Measurements from ENCODE around the gene ALDH4A1.

The ALDH4A1 gene

GRCh38 chr1:18830596-18830995 lies 71.8 kb downstream of the ALDH4A1 start:
- H3K9me3 Mint-ChIP-seq, result no peaks in the 10 kb centered on the region

GRCh38 chr1:18829671-18830070 lies 72.7 kb downstream of the ALDH4A1 start:
- Mint-ChIP-seq H3K4me1 (ENCODE audit: low read depth) (no peaks in the 10 kb centered on the region), H3K27ac (no peak overlapping the region), H3K27me3 (peaks cover 3% of the 10 kb centered on the region), H3K4me3 (no peak overlapping the region), H3K9me3 (no peaks in the 10 kb centered on the region), H3K36me3 (ENCODE audit: low read depth) (no peaks in the 10 kb centered on the region)
- intact Hi-C loops (cut with micrococcal nuclease), result no loop called here

More at GRCh38 chr1:18830596-18830995, 71.8 kb downstream of the ALDH4A1 start:
- peaks cover 6% of the 10 kb centered on the region for H3K27me3 Mint-ChIP-seq
- intact Hi-C loops (cut with micrococcal nuclease), result no loop called here
- no peak overlapping the region for H3K4me3 Mint-ChIP-seq
- no peaks in the 10 kb centered on the region for H3K4me1 Mint-ChIP-seq (ENCODE audit: low read depth)
- no peak overlapping the region for H3K27ac Mint-ChIP-seq
- H3K36me3 Mint-ChIP-seq (ENCODE audit: low read depth), result no peaks in the 10 kb centered on the region

DNA sequence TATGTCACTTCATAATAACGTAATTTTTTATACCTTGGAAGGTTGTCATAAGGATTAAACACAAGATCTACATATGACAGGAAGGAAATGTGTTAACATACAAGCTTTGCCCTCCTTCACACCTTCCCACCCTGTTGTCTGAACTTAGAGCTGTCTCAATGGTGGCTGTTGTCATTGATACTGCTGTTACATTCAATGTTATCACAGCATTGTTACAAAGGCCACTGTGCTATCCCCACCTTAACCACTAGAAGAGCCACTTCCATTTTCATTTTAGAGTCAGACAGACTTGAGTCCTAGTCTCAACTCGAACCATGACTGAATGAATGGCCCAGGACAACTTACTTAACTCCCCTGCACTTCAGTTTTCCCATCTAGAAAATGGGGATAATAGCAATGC lies 74.1 kb downstream of the ALDH4A1 start:
- intact Hi-C loops (cut with micrococcal nuclease), result no loop called here

DNA sequence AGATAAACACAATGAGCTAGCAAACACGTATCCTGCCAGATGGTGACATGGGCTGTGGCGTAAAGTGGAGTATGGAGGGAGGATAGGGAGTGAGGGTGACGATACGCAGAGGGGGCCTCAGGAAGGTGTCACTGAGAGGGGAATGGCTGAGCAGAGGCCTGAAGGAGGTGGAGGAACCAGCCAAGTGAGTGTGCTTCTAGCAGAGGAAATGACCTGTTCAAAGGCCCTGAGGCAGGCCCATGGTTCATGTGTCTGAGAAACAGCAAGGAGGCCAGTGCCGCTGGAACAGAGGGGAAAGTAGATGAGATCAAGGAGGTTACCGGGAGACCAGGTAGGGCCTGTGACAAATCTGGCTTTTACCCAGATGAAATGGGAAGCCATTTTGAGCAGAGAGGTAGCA lies 78.9 kb downstream of the ALDH4A1 start:
- Mint-ChIP-seq H3K9me3 (no peaks in the 10 kb centered on the region), H3K27me3 (peaks cover 21% of the 10 kb centered on the region), H3K27ac (no peak overlapping the region), H3K4me3 (no peak overlapping the region), H3K36me3 (ENCODE audit: low read depth) (no peaks in the 10 kb centered on the region), H3K4me1 (ENCODE audit: low read depth) (no peaks in the 10 kb centered on the region)
- intact Hi-C loops (cut with micrococcal nuclease), result no loop called here

More for the DNA sequence above, 74.1 kb downstream of the ALDH4A1 start:
- Mint-ChIP-seq H3K27me3 (peaks cover 4% of the 10 kb centered on the region), H3K36me3 (ENCODE audit: low read depth) (no peaks in the 10 kb centered on the region), H3K9me3 (no peaks in the 10 kb centered on the region), H3K4me3 (no peak overlapping the region), H3K4me1 (ENCODE audit: low read depth) (no peaks in the 10 kb centered on the region), H3K27ac (no peak overlapping the region)
